Measurements from ENCODE around the gene PSMA6.

- TF ChIP-seq CTCF (IDR thresholded peaks at IDR 0.05) = no peak
- no peak for TF ChIP-seq POLR2A (IDR thresholded peaks at IDR 0.05)
Observed at GRCh38 chr14:35366521-35366976, 74.4 kb downstream of the PSMA6 start.
